Hepatocyte (in vitro differentiated cells): ENCODE data around the gene KIF3B. TPM values are rescaled to one million over a fixed set of nuclear protein-coding genes. Genes with fewer than 3 reads are reported as not detected.
"Not testable (repeated sequence)": the region's sequence is repeated elsewhere in the genome, so short reads cannot be mapped to it uniquely, and the experiment has no call there.

Source experiments
- DNase-seq: peaks from one replicate; pipeline ENCODE4 v3.0.0-alpha.2; 2016; ENCODE audit warnings: low spot score
- H2AFZ ChIP-seq: fragments of 200-600 bp; sonication (generic); 2 replicates; pipeline ENCODE4 v1.6.0; 2016; ENCODE audit warnings: antibody characterized with exemption, mild to moderate bottlenecking
- H3K27ac ChIP-seq: fragments of 200-600 bp; sonication (generic); 2 replicates; pipeline ENCODE4 v1.5.1; 2016; ENCODE audit warnings: mild to moderate bottlenecking
- H3K27me3 ChIP-seq: fragments of 200-600 bp; sonication (generic); 2 replicates; pipeline ENCODE4 v1.6.1; 2016
- H3K36me3 ChIP-seq: fragments of 200-600 bp; sonication (generic); replicated peaks from 2 replicates; pipeline ENCODE4 v1.5.1; 2016; ENCODE audit warnings: low read depth; ENCODE audit not compliant: insufficient read depth
- H3K4me1 ChIP-seq: fragments of 200-600 bp; sonication (generic); 2 replicates; pipeline ENCODE4 v1.5.1; 2016; ENCODE audit warnings: mild to moderate bottlenecking, moderate library complexity; ENCODE audit not compliant: insufficient read depth
- H3K4me2 ChIP-seq: fragments of 200-600 bp; sonication (generic); 2 replicates; pipeline ENCODE4 v1.6.0; 2016
- H3K4me3 ChIP-seq: fragments of 200-600 bp; sonication (generic); 2 replicates; pipeline ENCODE4 v1.5.1; 2016; ENCODE audit warnings: mild to moderate bottlenecking
- H3K79me2 ChIP-seq: fragments of 200-600 bp; sonication (generic); 2 replicates; pipeline ENCODE4 v1.6.0; 2017; ENCODE audit warnings: mild to moderate bottlenecking
- H3K9me2 ChIP-seq: fragments of 200-600 bp; sonication (generic); replicated peaks from 2 replicates; pipeline ENCODE4 v1.6.0; 2017; ENCODE audit warnings: mild to moderate bottlenecking; ENCODE audit not compliant: insufficient read depth
- H3K9me3 ChIP-seq: fragments of 200-600 bp; sonication (generic); 2 replicates; pipeline ENCODE4 v1.5.1; 2016; ENCODE audit warnings: low read depth, mild to moderate bottlenecking
- H4K20me1 ChIP-seq: fragments of 200-600 bp; sonication (generic); 2 replicates; pipeline ENCODE4 v1.6.0; 2016; ENCODE audit warnings: mild to moderate bottlenecking; ENCODE audit not compliant: insufficient read depth, poor library complexity, severe bottlenecking
- EZH2 ChIP-seq: fragments of 200-600 bp; sonication (generic); IDR thresholded peaks from 2 replicates; pipeline ENCODE4 v1.6.1; 2016; ENCODE audit warnings: antibody characterized with exemption, mild to moderate bottlenecking, borderline replicate concordance
- EZH2phosphoT487 ChIP-seq: fragments of 200-600 bp; sonication (generic); IDR thresholded peaks from one replicate; pipeline ENCODE4 v1.6.1; 2018; ENCODE audit warnings: antibody characterized with exemption, mild to moderate bottlenecking, low read depth, moderate library complexity; ENCODE audit not compliant: unreplicated experiment, severe bottlenecking
- WGBS: methylation state at CpG from one replicate; pipeline ENCODE4 v1.1.6; 2016; ENCODE audit warnings: low lambda C conversion rate; ENCODE audit errors: missing lambda C conversion rate; 5-methylcytosine and 5-hydroxymethylcytosine counted together
- polyA plus RNA-seq: library from polyadenylated mRNA; unstranded; fragments of >200 nt; fragmentation: Nextera tagmentation; extraction: Ambion mirVana; gene quantifications from 2 replicates; pipeline ENCODE4 v1.2.1, GENCODE V29; 2016
- total RNA-seq: library from RNA; depleted of rRNA; stranded (reverse); fragments of >200 nt; gene quantifications from 2 replicates; pipeline ENCODE4 v1.2.3, GENCODE V29; 2014
- TF ChIP-seq, protein P1 (sequence below): fragments of 200-600 bp; sonication (generic); IDR thresholded peaks from 2 replicates; pipeline ENCODE4 v1.5.1; 2016; ENCODE audit warnings: antibody characterized with exemption, mild to moderate bottlenecking; ENCODE audit not compliant: poor library complexity

KIF3B gene
- total and polyA plus RNA-seq, 2 experiments from 2014 or later = 11.7 to 32.0 TPM

DNA sequence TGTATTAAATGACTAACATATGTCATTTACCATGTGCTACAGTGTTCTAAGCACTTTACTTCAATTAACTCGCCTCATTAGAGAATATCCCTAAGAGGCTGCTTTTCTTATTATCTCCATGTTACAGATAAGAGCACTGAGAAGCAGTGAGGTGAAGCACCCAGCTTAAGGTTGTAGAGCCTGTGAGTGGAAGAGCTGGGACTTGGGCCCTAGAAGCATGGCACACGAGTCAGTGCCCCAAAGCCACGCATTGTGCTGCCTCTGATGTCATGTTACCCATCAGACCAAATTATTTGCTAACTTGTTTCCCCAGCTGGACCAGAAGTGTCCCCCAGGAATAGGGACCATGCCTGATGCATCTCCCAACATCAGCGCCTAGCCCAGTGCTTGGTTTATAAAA is 35.6 kb upstream of the KIF3B start:
- TF ChIP-seq, protein P1, sequence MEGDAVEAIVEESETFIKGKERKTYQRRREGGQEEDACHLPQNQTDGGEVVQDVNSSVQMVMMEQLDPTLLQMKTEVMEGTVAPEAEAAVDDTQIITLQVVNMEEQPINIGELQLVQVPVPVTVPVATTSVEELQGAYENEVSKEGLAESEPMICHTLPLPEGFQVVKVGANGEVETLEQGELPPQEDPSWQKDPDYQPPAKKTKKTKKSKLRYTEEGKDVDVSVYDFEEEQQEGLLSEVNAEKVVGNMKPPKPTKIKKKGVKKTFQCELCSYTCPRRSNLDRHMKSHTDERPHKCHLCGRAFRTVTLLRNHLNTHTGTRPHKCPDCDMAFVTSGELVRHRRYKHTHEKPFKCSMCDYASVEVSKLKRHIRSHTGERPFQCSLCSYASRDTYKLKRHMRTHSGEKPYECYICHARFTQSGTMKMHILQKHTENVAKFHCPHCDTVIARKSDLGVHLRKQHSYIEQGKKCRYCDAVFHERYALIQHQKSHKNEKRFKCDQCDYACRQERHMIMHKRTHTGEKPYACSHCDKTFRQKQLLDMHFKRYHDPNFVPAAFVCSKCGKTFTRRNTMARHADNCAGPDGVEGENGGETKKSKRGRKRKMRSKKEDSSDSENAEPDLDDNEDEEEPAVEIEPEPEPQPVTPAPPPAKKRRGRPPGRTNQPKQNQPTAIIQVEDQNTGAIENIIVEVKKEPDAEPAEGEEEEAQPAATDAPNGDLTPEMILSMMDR = no peak
- no peak for TF ChIP-seq EZH2
- TF ChIP-seq EZH2phosphoT487 = no peak
- Histone ChIP-seq H3K4me2 (no peak overlapping the region), H4K20me1 (no peaks in the 10 kb centered on the region), H3K9me3 (no peaks in the 10 kb centered on the region), H3K4me3 (no peak overlapping the region), H3K27me3 (no peaks in the 10 kb centered on the region), H3K36me3 (no peaks in the 10 kb centered on the region), H3K4me1 (peaks cover 10% of the 10 kb centered on the region), H3K9me2 (no peaks in the 10 kb centered on the region), H2AFZ (no peak overlapping the region), H3K27ac (no peak overlapping the region), H3K79me2 (no peaks in the 10 kb centered on the region)
- no peak for DNase-seq
- WGBS = 87% methylated on average over 4 of the region's 4 CpGs

DNA sequence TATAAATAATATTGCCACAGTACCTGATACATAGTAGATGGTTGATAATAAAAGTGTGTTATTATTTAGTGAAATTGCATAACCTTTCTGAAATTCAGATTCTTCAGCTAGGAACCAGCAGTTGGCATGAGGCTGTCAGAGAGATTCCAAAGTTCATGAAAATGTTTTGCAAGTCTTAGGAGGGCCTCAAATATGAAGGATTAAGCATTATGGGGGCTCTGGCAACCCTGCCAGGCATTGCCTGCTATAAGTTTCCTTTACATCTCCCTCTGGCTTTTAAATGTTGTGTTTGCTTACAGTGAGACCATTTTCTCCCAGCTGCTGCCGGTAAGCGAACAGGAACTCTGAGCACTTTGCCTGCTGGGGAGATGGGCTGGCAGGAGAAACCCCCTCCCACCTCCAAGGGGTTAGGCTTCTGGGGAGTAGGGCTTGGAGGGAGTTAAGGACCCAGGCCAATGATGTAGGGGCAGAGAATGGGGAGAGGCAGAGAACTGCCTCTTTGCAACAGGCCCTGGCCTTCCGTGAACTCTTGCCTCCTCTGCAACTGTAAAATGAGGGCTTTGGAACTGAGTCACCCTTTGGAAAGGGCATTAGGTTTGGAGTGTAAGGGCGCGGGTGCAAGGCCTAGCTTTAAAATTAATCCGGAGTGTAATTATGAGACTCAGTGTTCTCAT is 33.2 kb upstream of the KIF3B start:
- no peak for DNase-seq
- Histone ChIP-seq H3K4me2 (no peak overlapping the region), H3K27me3 (no peaks in the 10 kb centered on the region), H3K9me3 (no peaks in the 10 kb centered on the region), H3K36me3 (no peaks in the 10 kb centered on the region), H3K9me2 (no peaks in the 10 kb centered on the region), H2AFZ (no peak overlapping the region), H3K4me1 (peaks cover 10% of the 10 kb centered on the region), H3K27ac (no peak overlapping the region), H4K20me1 (no peaks in the 10 kb centered on the region), H3K4me3 (no peak overlapping the region), H3K79me2 (no peaks in the 10 kb centered on the region)
- no peak for TF ChIP-seq EZH2
- TF ChIP-seq, protein P1 = no peak
- TF ChIP-seq EZH2phosphoT487 = no peak
- WGBS = 81% methylated on average over 6 of the region's 6 CpGs

- 88% methylated on average over 4 of the region's 4 CpGs for WGBS
- Histone ChIP-seq H3K4me3 (no peak overlapping the region), H3K9me3 (no peaks in the 10 kb centered on the region), H3K27ac (no peak overlapping the region), H4K20me1 (no peaks in the 10 kb centered on the region), H3K9me2 (no peaks in the 10 kb centered on the region), H3K27me3 (no peaks in the 10 kb centered on the region), H3K36me3 (no peaks in the 10 kb centered on the region), H3K4me1 (peaks cover 10% of the 10 kb centered on the region), H2AFZ (no peak overlapping the region), H3K4me2 (no peak overlapping the region), H3K79me2 (no peaks in the 10 kb centered on the region)
- DNase-seq = no peak
- TF ChIP-seq, protein P1 = no peak
- TF ChIP-seq EZH2phosphoT487 = no peak
- no peak for TF ChIP-seq EZH2
Observed at GRCh38 chr20:32244959-32245358, 32.5 kb upstream of the KIF3B start.

DNA sequence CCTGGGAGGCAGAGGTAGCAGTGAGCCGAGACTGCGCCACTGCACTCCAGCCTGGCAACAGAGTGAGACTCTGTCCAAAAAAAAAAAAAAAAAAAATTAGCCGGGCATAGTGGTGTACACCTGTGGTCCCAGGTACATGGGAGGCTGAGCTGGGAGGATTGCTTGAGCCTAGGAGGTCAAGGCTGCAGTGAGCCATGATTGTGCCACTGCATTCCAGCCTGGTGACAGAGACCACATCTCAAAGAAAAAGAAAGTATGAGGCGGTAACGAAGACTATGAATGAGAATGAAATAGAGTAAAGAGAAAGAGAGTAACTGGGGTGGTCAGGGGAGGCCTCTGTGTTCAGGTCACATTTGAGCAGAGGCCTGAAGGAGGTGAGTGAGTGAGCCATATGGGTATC is 31.2 kb upstream of the KIF3B start:
- H3K4me2 ChIP-seq, H3K27me3 ChIP-seq, DNase-seq, H2AFZ ChIP-seq, H4K20me1 ChIP-seq, H3K79me2 ChIP-seq, H3K4me1 ChIP-seq, H3K9me3 ChIP-seq, H3K27ac ChIP-seq, H3K9me2 ChIP-seq, H3K4me3 ChIP-seq, H3K36me3 ChIP-seq: not testable (repeated sequence)
- WGBS = 94% methylated on average over 5 of the region's 5 CpGs
